Gastroesophageal sphincter (tissue), 4 donors: ENCODE measurements around the gene OVCH1. TPM values are rescaled to one million over a fixed set of nuclear protein-coding genes. Genes with fewer than 3 reads are reported as not detected.
"Not testable (repeated sequence)": the region's sequence is repeated elsewhere in the genome, so short reads cannot be mapped to it uniquely, and the experiment has no call there.

Source experiments
- ATAC-seq: fragments of 150-250 bp; one replicate; pipeline ENCODE4 v1.9.1; 2016; ENCODE audit warnings: mild to moderate bottlenecking, moderate library complexity
- H3K27ac ChIP-seq, 4 donors: fragments of 200-600 bp; sonication (generic) in 3 of 4; 1 replicate in 3 of 4; 2 replicates in 1 of 4; pipeline ENCODE4 v1.5.1; 2016 to 2019
- H3K27me3 ChIP-seq: fragments of 200-600 bp; sonication (generic); one replicate; pipeline ENCODE4 v1.5.1; 2019
- H3K36me3 ChIP-seq, 2 donors: fragments of 200-600 bp; sonication (generic); one replicate each; pipeline ENCODE4 v1.5.1; 2019; ENCODE audit warnings: control low read depth in 1 of 2
- H3K4me1 ChIP-seq, 3 donors: fragments of 200-600 bp; sonication (generic); 1 replicate in 2 of 3; 2 replicates in 1 of 3; pipeline ENCODE4 v1.5.1; 2016 to 2019; ENCODE audit warnings: control low read depth in 2 of 3
- H3K4me3 ChIP-seq, 2 donors: fragments of 200-600 bp; sonication (generic); one replicate each; pipeline ENCODE4 v1.5.1; 2019; ENCODE audit warnings: mild to moderate bottlenecking in 1 of 2, moderate library complexity in 1 of 2
- H3K9me3 ChIP-seq, 3 donors: fragments of 200-600 bp; sonication (generic); one replicate each; pipeline ENCODE4 v1.5.1; 2017 to 2019; ENCODE audit warnings: control low read depth in 2 of 3
- EP300 ChIP-seq: sonication (generic); formaldehyde crosslinking; IDR thresholded peaks from one replicate; pipeline ENCODE4 v1.6.1; 2017; ENCODE audit warnings: antibody characterized with exemption, mild to moderate bottlenecking
- POLR2A ChIP-seq, 2 donors: fragments of 450-650 bp; IDR thresholded peaks; one replicate each; pipeline ENCODE4 v1.6.1; 2017; ENCODE audit warnings: antibody characterized with exemption in 2 of 2, mild to moderate bottlenecking in 2 of 2, moderate library complexity in 1 of 2
- POLR2AphosphoS5 ChIP-seq: sonication (generic); formaldehyde crosslinking; IDR thresholded peaks from one replicate; pipeline ENCODE4 v1.6.1; 2017; ENCODE audit warnings: antibody characterized with exemption
- WGBS, 2 donors: methylation state at CpG; one replicate each; pipeline ENCODE4 v1.1.5; 2018; ENCODE audit warnings: low coverage in 1 of 2; 5-methylcytosine and 5-hydroxymethylcytosine counted together
- total RNA-seq, 4 donors: library from RNA; depleted of rRNA; stranded (reverse); fragments of >200 nt; gene quantifications; one replicate each; pipeline ENCODE4 v1.1.0, GENCODE V29; 2016
- TF ChIP-seq, protein P1 (sequence below), 4 experiments: fragments of 200-600 bp in 2 of 4; fragments of 450-650 bp in 2 of 4; sonication (generic) in 1 of 4; IDR thresholded peaks; one replicate each; pipeline ENCODE4 v1.5.1; 2017 to 2019; ENCODE audit warnings: antibody characterized with exemption in 4 of 4, mild to moderate bottlenecking in 2 of 4, moderate library complexity in 2 of 4

Gene OVCH1
- total RNA-seq, 4 donors from 2014 or later = 0.13 to 0.57 (median 0.43) TPM

DNA sequence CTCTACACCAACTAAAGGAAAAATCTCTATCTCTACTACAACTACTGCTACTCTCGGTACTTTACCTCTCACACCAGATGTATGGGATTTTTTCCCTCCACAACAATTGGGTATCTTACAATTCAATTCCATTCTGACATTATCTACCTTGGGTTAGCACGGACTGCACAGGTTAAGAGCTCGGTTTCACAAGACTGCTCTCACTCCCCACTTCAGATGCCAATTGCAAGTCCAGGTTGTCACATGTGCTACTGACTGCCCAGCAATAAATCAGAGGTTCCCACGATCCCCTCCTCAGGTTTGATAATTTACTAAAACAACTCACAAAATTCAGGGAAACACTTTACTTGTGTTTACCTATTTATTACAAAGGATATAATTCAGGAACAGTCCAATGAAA lies 58.0 kb downstream of the OVCH1 start:
- H3K27me3 ChIP-seq = no peaks in the 10 kb centered on the region
- H3K27ac ChIP-seq = no peak overlapping the region
- no peak overlapping the region for H3K4me3 ChIP-seq
- TF ChIP-seq, protein P1, sequence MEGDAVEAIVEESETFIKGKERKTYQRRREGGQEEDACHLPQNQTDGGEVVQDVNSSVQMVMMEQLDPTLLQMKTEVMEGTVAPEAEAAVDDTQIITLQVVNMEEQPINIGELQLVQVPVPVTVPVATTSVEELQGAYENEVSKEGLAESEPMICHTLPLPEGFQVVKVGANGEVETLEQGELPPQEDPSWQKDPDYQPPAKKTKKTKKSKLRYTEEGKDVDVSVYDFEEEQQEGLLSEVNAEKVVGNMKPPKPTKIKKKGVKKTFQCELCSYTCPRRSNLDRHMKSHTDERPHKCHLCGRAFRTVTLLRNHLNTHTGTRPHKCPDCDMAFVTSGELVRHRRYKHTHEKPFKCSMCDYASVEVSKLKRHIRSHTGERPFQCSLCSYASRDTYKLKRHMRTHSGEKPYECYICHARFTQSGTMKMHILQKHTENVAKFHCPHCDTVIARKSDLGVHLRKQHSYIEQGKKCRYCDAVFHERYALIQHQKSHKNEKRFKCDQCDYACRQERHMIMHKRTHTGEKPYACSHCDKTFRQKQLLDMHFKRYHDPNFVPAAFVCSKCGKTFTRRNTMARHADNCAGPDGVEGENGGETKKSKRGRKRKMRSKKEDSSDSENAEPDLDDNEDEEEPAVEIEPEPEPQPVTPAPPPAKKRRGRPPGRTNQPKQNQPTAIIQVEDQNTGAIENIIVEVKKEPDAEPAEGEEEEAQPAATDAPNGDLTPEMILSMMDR (IDR thresholded peaks at IDR 0.05) = no peak
- no peak for TF ChIP-seq POLR2A (IDR thresholded peaks at IDR 0.05)
- TF ChIP-seq EP300 = no peak
- no peak for TF ChIP-seq POLR2AphosphoS5
- no peaks in the 10 kb centered on the region for H3K36me3 ChIP-seq
- WGBS, 2 donors = 81 to 88% methylated on average over 4 of the region's 4 CpGs
- no peak for ATAC-seq
- H3K9me3 ChIP-seq = no peaks in the 10 kb centered on the region
- no peaks in the 10 kb centered on the region for H3K4me1 ChIP-seq

- no peaks in the 10 kb centered on the region for H3K36me3 ChIP-seq
- H3K27me3 ChIP-seq = no peaks in the 10 kb centered on the region
- TF ChIP-seq, protein P1 (IDR thresholded peaks at IDR 0.05) = no peak
- no peak for TF ChIP-seq EP300
- TF ChIP-seq POLR2AphosphoS5 = no peak
- TF ChIP-seq POLR2A (IDR thresholded peaks at IDR 0.05) = no peak
- no peak overlapping the region for H3K4me3 ChIP-seq
- H3K4me1 ChIP-seq = no peaks in the 10 kb centered on the region
- WGBS, 2 donors = 46 to 64% methylated on average over 1 of the region's 1 CpG
- no peak overlapping the region for H3K27ac ChIP-seq
- no peaks in the 10 kb centered on the region for H3K9me3 ChIP-seq
- ATAC-seq = no peak
Measured at GRCh38 chr12:29438752-29439408, 58.6 kb downstream of the OVCH1 start.

GRCh38 chr12:29437575-29437974 lies 59.9 kb downstream of the OVCH1 start:
- no peak for ATAC-seq
- Histone ChIP-seq H3K4me1 (no peaks in the 10 kb centered on the region), H3K27ac (no peak overlapping the region), H3K9me3 (no peaks in the 10 kb centered on the region), H3K4me3 (no peak overlapping the region), H3K36me3 (no peaks in the 10 kb centered on the region), H3K27me3 (no peaks in the 10 kb centered on the region)
- TF ChIP-seq, protein P1 (IDR thresholded peaks at IDR 0.05) = no peak
- no peak for TF ChIP-seq EP300
- no peak for TF ChIP-seq POLR2A (IDR thresholded peaks at IDR 0.05)

DNA sequence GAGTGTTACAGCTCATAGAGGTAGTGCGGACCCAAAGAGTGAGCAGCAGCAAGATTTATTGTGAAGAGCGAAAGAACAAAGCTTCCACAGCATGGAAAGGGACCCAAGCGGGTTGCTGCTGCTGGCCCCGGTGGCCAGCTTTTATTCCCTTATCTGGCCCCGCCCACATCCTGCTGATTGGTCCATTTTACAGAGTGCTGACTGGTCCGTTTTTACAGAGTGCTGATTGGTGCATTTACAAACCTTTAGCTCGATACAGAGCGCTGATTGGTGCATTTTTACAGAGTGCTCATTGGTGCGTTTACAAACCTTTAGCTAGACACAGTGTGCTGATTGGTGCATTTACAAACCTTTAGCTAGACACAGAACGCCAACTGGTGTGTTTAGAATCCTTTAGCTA lies 60.7 kb downstream of the OVCH1 start:
- H3K4me3 ChIP-seq, H3K27ac ChIP-seq, H3K27me3 ChIP-seq, H3K9me3 ChIP-seq, ATAC-seq, H3K36me3 ChIP-seq, H3K4me1 ChIP-seq: not testable (repeated sequence)
- WGBS, 2 donors = 84 to 90% methylated on average over 2 to 5 of the region's 10 CpGs

DNA sequence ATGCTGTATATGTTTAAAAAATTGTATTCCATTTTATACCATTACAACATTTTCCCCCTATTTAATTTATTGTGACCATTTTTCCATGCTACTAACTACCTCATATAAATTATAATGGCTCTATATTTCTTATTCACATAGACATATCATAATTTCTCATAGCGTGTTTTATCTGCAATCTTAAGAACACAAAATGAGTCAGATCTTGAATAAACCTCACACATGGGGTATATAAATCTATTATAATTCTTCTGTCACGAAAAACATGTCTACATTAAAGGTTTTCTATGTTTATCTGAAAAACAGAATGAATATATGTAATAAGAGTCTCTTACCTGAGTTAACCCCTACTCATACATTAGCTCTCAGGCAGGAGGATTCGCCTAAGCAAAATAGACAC lies 66.0 kb downstream of the OVCH1 start:
- Histone ChIP-seq H3K9me3 (no peaks in the 10 kb centered on the region), H3K36me3 (no peaks in the 10 kb centered on the region), H3K4me1 (no peaks in the 10 kb centered on the region), H3K27me3 (no peaks in the 10 kb centered on the region), H3K27ac (no peak overlapping the region), H3K4me3 (no peak overlapping the region)
- WGBS, 2 donors = 64 to 67% methylated on average over 3 of the region's 3 CpGs
- ATAC-seq = no peak
- no peak for TF ChIP-seq POLR2AphosphoS5
- no peak for TF ChIP-seq POLR2A (IDR thresholded peaks at IDR 0.05)
- no peak for TF ChIP-seq EP300
- TF ChIP-seq, protein P1 (IDR thresholded peaks at IDR 0.05) = no peak
